T-helper 2 cell treated with Interferon-gamma antibody and Interleukin-4, amounts not matched to agents 5 μg/mL and 100 μg/mL, for 36 hours (primary cell): ENCODE results near the gene HIRIP3.

Experiments used
- DNase-seq: peaks from one replicate; pipeline ENCODE4 v3.0.0; 2021; ENCODE audit warnings: low spot score
- H3K27ac Mint-ChIP-seq: one replicate; pipeline ENCODE4 v1.8.0; 2021; ENCODE audit warnings: mild to moderate bottlenecking, mixed read lengths
- H3K27me3 Mint-ChIP-seq: one replicate; pipeline ENCODE4 v1.8.0; 2021; ENCODE audit warnings: low read depth, mixed read lengths
- H3K36me3 Mint-ChIP-seq: one replicate; pipeline ENCODE4 v1.8.0; 2021; ENCODE audit warnings: low read depth, mixed read lengths
- H3K4me1 Mint-ChIP-seq: one replicate; pipeline ENCODE4 v1.8.0; 2021; ENCODE audit warnings: low read depth, mixed read lengths
- H3K4me3 Mint-ChIP-seq: one replicate; pipeline ENCODE4 v1.8.0; 2022; ENCODE audit warnings: mild to moderate bottlenecking, moderate library complexity, mixed read lengths
- H3K9me3 Mint-ChIP-seq: one replicate; pipeline ENCODE4 v1.8.0; 2021; ENCODE audit warnings: mixed read lengths

Gene HIRIP3

GRCh38 chr16:30009990-30010843 lies 14.8 kb upstream of the HIRIP3 start:
- peaks cover 2% of the 10 kb centered on the region for H3K36me3 Mint-ChIP-seq
- no peaks in the 10 kb centered on the region for H3K9me3 Mint-ChIP-seq
- no peak overlapping the region for H3K27ac Mint-ChIP-seq
- H3K27me3 Mint-ChIP-seq, result peaks cover 40% of the 10 kb centered on the region
- H3K4me3 Mint-ChIP-seq, result peak overlapping the region; percentile 72
- DNase-seq, result no peak
- H3K4me1 Mint-ChIP-seq, result peaks cover 4% of the 10 kb centered on the region

GRCh38 chr16:30009085-30009862 lies 13.9 kb upstream of the HIRIP3 start:
- H3K4me1 Mint-ChIP-seq, result peaks cover 4% of the 10 kb centered on the region
- no peaks in the 10 kb centered on the region for H3K9me3 Mint-ChIP-seq
- no peak overlapping the region for H3K27ac Mint-ChIP-seq
- H3K4me3 Mint-ChIP-seq, result peak overlapping the region; percentile 24
- H3K27me3 Mint-ChIP-seq, result peaks cover 35% of the 10 kb centered on the region
- peaks cover 2% of the 10 kb centered on the region for H3K36me3 Mint-ChIP-seq
- DNase-seq, result no peak

- Mint-ChIP-seq H3K4me1 (peaks cover 4% of the 10 kb centered on the region), H3K27me3 (peaks cover 26% of the 10 kb centered on the region), H3K9me3 (no peaks in the 10 kb centered on the region), H3K4me3 (no peak overlapping the region), H3K36me3 (peaks cover 8% of the 10 kb centered on the region), H3K27ac (no peak overlapping the region)
- no peak for DNase-seq
Measured at GRCh38 chr16:30007378-30007895, 12.0 kb upstream of the HIRIP3 start.

GRCh38 chr16:30006659-30007377 lies 11.4 kb upstream of the HIRIP3 start:
- Mint-ChIP-seq H3K4me1 (peaks cover 2% of the 10 kb centered on the region), H3K9me3 (no peaks in the 10 kb centered on the region), H3K4me3 (no peak overlapping the region), H3K27me3 (peaks cover 20% of the 10 kb centered on the region), H3K27ac (no peak overlapping the region), H3K36me3 (peaks cover 14% of the 10 kb centered on the region)
- DNase-seq, result no peak

- peaks cover 15% of the 10 kb centered on the region for H3K36me3 Mint-ChIP-seq
- H3K4me3 Mint-ChIP-seq, result no peak overlapping the region
- H3K27ac Mint-ChIP-seq, result no peak overlapping the region
- no peak for DNase-seq
- H3K9me3 Mint-ChIP-seq, result no peaks in the 10 kb centered on the region
- peaks cover 2% of the 10 kb centered on the region for H3K4me1 Mint-ChIP-seq
- peaks cover 16% of the 10 kb centered on the region for H3K27me3 Mint-ChIP-seq
Measured at GRCh38 chr16:30006095-30006473, 10.7 kb upstream of the HIRIP3 start.

GRCh38 chr16:30005341-30006094 lies 10.1 kb upstream of the HIRIP3 start:
- Mint-ChIP-seq H3K27me3 (peaks cover 14% of the 10 kb centered on the region), H3K36me3 (peaks cover 16% of the 10 kb centered on the region), H3K4me1 (peaks cover 1% of the 10 kb centered on the region), H3K9me3 (no peaks in the 10 kb centered on the region), H3K4me3 (no peak overlapping the region), H3K27ac (no peak overlapping the region)
- DNase-seq, result no peak

GRCh38 chr16:30004811-30005242 lies 9.4 kb upstream of the HIRIP3 start:
- no peaks in the 10 kb centered on the region for H3K9me3 Mint-ChIP-seq
- no peak overlapping the region for H3K27ac Mint-ChIP-seq
- H3K36me3 Mint-ChIP-seq, result peaks cover 18% of the 10 kb centered on the region
- H3K27me3 Mint-ChIP-seq, result peaks cover 8% of the 10 kb centered on the region
- H3K4me1 Mint-ChIP-seq, result no peaks in the 10 kb centered on the region
- no peak for DNase-seq
- no peak overlapping the region for H3K4me3 Mint-ChIP-seq

- Mint-ChIP-seq H3K4me1 (no peaks in the 10 kb centered on the region), H3K9me3 (no peaks in the 10 kb centered on the region), H3K36me3 (peaks cover 22% of the 10 kb centered on the region), H3K27ac (no peak overlapping the region), H3K27me3 (peaks cover 7% of the 10 kb centered on the region), H3K4me3 (no peak overlapping the region)
- DNase-seq, result no peak
Measured at GRCh38 chr16:30004424-30004776, 9.0 kb upstream of the HIRIP3 start.

- no peaks in the 10 kb centered on the region for H3K4me1 Mint-ChIP-seq
- H3K27me3 Mint-ChIP-seq, result peaks cover 3% of the 10 kb centered on the region
- no peaks in the 10 kb centered on the region for H3K9me3 Mint-ChIP-seq
- H3K27ac Mint-ChIP-seq, result peak overlapping the region; percentile 4
- H3K36me3 Mint-ChIP-seq, result peaks cover 26% of the 10 kb centered on the region
- no peak overlapping the region for H3K4me3 Mint-ChIP-seq
- DNase-seq, result no peak
Measured at GRCh38 chr16:30003670-30004423, 8.4 kb upstream of the HIRIP3 start.

- Mint-ChIP-seq H3K27me3 (no peaks in the 10 kb centered on the region), H3K4me1 (no peaks in the 10 kb centered on the region), H3K36me3 (peaks cover 33% of the 10 kb centered on the region), H3K27ac (no peak overlapping the region), H3K9me3 (no peaks in the 10 kb centered on the region), H3K4me3 (no peak overlapping the region)
- no peak for DNase-seq
Measured at GRCh38 chr16:30002614-30003346, 7.4 kb upstream of the HIRIP3 start.

GRCh38 chr16:30000735-30001631 lies 5.6 kb upstream of the HIRIP3 start:
- no peak for DNase-seq

More at GRCh38 chr16:30000735-30001631, 5.6 kb upstream of the HIRIP3 start:
- Mint-ChIP-seq H3K4me3 (no peak overlapping the region), H3K27me3 (no peaks in the 10 kb centered on the region), H3K36me3 (peaks cover 41% of the 10 kb centered on the region), H3K27ac (no peak overlapping the region), H3K4me1 (peaks cover 5% of the 10 kb centered on the region), H3K9me3 (no peaks in the 10 kb centered on the region)
